AG10803 (cell line): ENCODE data around the gene CYB5B.
A peak's percentile ranks its signal among the peaks of the same experiment; 100 is the strongest.

ENCODE experiments used
- DNase-seq: peaks from one replicate; pipeline ENCODE4 v3.0.0; 2010; ENCODE audit warnings: low read depth
- H3K4me3 ChIP-seq: 2 replicates; pipeline ENCODE4 v1.5.1; 2011; ENCODE audit warnings: mild to moderate bottlenecking, low read length, control low read depth
- TF ChIP-seq, protein P1 (sequence below): conservative IDR thresholded peaks from 2 replicates; pipeline ENCODE4 v1.5.1; 2011; ENCODE audit warnings: mild to moderate bottlenecking, low read length, control low read depth, inconsistent platforms

Gene CYB5B, protein sequence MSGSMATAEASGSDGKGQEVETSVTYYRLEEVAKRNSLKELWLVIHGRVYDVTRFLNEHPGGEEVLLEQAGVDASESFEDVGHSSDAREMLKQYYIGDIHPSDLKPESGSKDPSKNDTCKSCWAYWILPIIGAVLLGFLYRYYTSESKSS

DNA sequence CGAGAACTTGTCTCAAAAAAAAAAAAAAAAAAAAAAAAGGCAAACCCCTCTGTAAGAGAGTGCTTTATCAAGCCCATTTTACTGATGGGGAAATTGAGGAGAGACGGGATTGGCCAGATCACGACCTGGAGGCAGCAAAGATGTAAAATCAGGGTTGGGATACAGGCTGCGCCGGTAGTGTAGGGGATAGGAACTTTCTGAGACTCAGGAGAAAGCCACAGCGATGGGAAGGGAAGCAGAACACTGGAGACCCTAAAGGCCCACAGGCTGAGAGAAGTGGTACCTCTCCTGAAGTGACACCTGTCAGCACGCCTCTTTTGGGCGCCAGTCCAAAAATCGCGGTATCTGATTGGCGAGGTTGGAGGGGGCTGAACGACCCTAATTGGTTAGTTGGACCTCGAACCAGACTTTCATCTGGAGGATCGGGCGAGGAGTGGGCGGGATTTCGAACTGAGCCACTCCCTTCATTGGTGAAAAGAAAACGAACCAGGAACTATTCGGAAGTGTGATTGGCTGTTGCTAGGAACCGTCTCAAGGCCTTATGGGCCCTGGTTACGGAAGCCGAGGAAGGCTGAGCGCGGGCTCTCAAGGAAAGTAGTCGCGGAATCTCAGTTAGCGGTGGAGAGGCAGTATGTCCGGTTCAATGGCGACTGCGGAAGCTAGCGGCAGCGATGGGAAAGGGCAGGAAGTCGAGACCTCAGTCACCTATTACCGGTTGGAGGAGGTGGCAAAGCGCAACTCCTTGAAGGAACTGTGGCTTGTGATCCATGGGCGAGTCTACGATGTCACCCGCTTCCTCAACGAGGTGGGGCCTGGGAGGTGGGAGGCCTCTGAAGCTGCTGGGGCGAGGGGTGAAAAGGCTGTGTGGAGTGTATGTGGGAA lies at the start of gene CYB5B:
CYB5B (plus strand) TSS at position 567 of the 882 bp plus-strand sequence; CDS start at position 632, 65 bp downstream.
- DNase-seq: peak; percentile 97
- TF ChIP-seq, protein P1, sequence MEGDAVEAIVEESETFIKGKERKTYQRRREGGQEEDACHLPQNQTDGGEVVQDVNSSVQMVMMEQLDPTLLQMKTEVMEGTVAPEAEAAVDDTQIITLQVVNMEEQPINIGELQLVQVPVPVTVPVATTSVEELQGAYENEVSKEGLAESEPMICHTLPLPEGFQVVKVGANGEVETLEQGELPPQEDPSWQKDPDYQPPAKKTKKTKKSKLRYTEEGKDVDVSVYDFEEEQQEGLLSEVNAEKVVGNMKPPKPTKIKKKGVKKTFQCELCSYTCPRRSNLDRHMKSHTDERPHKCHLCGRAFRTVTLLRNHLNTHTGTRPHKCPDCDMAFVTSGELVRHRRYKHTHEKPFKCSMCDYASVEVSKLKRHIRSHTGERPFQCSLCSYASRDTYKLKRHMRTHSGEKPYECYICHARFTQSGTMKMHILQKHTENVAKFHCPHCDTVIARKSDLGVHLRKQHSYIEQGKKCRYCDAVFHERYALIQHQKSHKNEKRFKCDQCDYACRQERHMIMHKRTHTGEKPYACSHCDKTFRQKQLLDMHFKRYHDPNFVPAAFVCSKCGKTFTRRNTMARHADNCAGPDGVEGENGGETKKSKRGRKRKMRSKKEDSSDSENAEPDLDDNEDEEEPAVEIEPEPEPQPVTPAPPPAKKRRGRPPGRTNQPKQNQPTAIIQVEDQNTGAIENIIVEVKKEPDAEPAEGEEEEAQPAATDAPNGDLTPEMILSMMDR: no peak; the same call in 1 of the 2 replicates

DNA sequence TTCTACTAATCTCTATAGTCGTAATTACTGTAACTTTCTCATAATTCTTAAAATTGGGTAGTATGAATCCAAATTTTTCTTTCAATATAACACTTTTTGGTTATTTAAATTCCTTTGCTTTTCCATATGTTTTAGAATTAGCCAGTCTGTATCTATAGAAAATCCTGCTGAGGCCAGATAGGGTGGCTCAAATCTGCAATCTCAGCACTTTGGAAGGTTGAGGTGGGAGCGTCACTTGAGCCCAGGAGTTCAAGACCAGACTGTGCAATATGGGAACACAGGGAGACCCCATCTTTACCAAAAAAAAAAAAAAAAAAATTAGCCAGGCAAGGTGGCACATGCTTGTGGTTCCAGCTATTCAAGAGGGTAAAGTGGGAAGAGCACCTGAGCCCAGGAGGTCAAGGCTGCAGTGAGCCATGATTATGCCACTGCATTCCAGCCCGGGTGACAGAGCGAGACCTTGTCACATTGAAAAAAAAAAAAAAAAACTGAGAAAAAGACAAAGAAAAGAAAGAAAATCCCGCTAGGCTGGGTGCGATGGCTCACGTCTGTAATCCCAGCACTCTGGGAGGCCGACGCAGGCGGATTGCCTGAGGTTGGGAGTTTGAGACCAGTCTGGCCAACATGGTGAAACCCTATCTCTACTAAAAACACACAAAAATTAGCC lies 47.9 kb upstream of the CYB5B start:
- TF ChIP-seq, protein P1: no peak
- no peak overlapping the region for H3K4me3 ChIP-seq
- no peak for DNase-seq

More for the DNA sequence above, at the start of gene CYB5B:
- H3K4me3 ChIP-seq: peak within 1 kb of the TSS; percentile 100

DNA sequence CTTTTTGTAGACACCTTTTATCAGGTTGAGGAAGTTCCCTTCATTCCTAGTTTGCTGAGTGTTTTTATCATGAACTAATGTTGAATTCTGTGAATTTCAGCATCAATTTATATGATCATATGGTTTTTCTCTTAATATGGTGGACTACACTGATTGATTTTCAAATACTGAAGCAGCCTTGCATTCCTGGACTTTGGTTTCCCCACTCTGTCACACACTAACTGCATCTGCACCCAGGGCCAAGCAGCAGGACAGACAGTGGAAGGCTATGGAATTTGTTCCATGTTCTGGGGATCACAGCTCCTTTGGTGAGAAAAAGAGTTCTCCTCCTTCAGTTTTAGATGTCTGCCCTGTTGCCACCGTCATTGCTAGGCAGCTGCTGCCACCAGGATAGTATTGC lies 46.4 kb upstream of the CYB5B start:
- no peak overlapping the region for H3K4me3 ChIP-seq
- no peak for DNase-seq
- TF ChIP-seq, protein P1: no peak

DNA sequence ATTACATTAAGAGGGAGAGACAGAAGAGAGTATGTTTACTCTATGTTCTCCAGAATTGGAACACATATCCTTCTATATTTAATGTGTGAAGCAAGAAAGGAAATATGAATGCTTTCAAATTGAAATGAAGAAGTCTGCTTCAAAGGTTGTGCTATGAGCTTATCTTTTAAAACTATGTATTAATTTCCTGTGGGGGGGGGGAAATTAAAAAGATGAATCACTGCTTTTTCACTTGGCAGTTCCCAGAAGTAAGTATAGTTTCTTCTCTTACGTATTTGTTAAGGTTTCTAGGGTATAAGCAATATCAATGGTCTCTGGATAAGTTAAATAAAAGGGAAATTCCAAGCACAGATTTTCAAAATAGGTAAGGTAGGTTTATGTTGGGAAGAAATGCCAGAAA lies 45.7 kb upstream of the CYB5B start:
- TF ChIP-seq, protein P1: no peak

DNA sequence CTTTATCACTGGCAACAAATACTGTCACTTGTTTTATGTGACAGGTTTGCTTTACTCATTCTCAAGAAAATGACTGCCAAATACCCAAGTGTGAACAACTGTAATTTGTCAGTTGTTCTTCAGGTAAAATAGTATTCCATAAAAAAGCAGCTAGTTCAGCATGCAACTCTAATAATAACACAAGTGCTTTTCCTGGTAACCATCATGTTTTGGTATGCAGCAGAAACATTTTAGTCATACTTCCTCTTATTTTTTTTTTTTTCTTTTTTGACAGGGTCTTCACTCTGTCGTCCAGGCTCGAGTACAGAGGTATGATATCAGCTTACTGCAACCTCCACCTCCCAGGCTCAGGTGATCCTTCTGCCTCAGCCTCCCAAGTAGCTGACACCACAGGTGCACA lies 43.2 kb upstream of the CYB5B start:
- no peak overlapping the region for H3K4me3 ChIP-seq
- TF ChIP-seq, protein P1: no peak
- DNase-seq: no peak

More for the DNA sequence above, 45.7 kb upstream of the CYB5B start:
- H3K4me3 ChIP-seq: no peak overlapping the region
- DNase-seq: no peak

DNA sequence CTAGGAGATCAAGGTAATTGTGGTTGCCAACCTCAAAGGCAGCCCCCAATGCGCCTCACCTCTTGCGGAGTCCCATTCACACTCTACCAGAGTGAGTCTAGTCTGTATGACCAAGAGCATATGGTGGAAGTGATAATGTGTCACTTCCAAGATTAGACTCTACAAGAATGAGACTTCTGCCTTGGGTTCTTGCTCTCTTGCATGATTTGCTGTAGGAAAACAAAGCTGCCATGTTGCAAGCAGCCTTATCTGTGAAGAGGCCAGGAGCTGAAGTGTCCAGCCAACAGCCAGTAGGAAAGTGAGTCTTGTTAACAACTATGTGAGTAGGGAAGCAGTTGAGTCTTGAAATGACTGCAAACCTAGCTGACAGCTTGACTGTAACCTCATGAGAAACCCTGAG lies 42.0 kb upstream of the CYB5B start:
- H3K4me3 ChIP-seq: no peak overlapping the region
- TF ChIP-seq, protein P1: no peak
- no peak for DNase-seq

DNA sequence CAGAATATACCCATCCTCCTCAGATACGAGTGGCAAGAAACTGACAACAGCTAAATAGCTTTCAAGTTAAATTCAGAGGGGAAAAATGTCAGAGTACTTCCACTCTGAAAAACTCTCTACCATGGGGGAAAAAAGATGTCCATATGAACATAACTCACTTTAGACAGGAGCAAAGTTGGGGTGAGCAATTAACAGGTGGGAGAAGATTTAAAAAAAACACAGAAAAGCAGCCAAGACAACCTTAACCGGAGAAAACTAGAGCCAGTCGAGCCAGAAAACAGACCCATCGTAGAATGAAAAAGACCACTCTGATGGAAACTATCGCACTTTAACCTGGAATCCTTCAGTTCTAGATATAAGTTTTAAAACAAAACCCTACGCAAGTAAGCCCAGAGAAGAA lies 39.4 kb upstream of the CYB5B start:
- H3K4me3 ChIP-seq: peak overlapping the region; percentile 84
- no peak for DNase-seq
- TF ChIP-seq, protein P1: no peak
